Left ventricle myocardium inferior (tissue), 1 donor: ENCODE measurements around the gene CDC14B. TPM values are rescaled to one million over a fixed set of nuclear protein-coding genes. Genes with fewer than 3 reads are reported as not detected.
A peak's percentile ranks its signal among the peaks of the same experiment; 100 is the strongest.

Source experiments
- DNase-seq: peaks from one replicate; pipeline ENCODE4 v3.0.0-alpha.2; 2020
- H3K27ac ChIP-seq: fragments of 200-600 bp; replicated peaks from 2 replicates; pipeline ENCODE4 v1.8.0; 2021
- H3K27me3 ChIP-seq: fragments of 200-600 bp; 2 replicates; pipeline ENCODE4 v1.8.0; 2021; ENCODE audit warnings: low read depth
- H3K36me3 ChIP-seq: fragments of 200-600 bp; 2 replicates; pipeline ENCODE4 v1.8.0; 2021
- H3K4me1 ChIP-seq: fragments of 200-600 bp; 2 replicates; pipeline ENCODE4 v1.8.0; 2021
- H3K4me3 ChIP-seq: fragments of 200-600 bp; 2 replicates; pipeline ENCODE4 v1.8.0; 2021; ENCODE audit warnings: mild to moderate bottlenecking, moderate library complexity
- H3K9me3 ChIP-seq: fragments of 200-600 bp; replicated peaks from 2 replicates; pipeline ENCODE4 v1.8.0; 2021
- intact Hi-C: fragments of 100-400 bp; cut with micrococcal nuclease; formaldehyde crosslinking; loops from one replicate; pipeline ENCODE4 v1.11.0; 2022
- total RNA-seq: library from RNA; stranded (reverse); fragmentation: NEBNext Ultra II Directional; extraction: Animal tissue kit (Norgen Biotek cat#: 25700); gene quantifications from one replicate; pipeline ENCODE4 v1.2.1, GENCODE V29; 2021
- TF ChIP-seq, protein P1 (sequence below): fragments of 200-600 bp; IDR thresholded peaks from 2 replicates; pipeline ENCODE4 v1.8.0; 2021; ENCODE audit warnings: antibody characterized with exemption, mild to moderate bottlenecking, borderline replicate concordance
- donor health status: DM: no; HTN: yes; CAD: no; lungs with severe emphysema.

Gene CDC14B
- total RNA-seq, 1 donor from 2014 or later, result 26.4 TPM

DNA sequence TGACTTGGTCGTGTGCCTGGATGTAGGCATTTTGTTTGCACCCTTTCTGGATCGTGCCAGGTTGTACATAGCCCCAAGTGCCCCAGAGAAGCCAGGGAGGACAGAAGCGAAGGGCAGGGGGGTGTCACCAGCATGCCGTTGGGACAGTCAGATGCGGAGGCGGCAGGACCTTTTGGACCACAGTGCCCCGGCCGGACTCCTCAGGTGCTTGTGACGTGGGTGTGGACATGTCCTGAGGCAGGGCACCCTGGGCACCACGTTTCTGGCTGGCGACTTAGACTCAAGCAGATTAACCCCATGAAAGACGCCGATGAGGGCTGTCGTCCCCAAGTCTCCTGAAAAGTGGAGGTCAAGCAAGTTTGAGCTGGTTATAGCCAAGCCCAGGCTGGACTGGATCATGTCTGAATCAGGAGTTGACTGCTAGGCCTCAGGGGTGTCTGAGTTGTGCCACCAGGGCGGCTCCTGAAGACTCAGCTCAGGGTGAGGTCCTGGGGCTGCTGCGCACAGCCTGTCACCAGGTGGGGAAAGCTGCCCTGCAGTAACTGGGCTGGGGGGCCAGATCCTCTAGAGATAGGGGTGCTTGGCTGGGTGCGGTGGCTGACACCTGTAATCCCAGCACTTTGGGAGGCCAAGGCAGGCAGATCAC, 127.6 kb downstream of the CDC14B start:
- TF ChIP-seq, protein P1, sequence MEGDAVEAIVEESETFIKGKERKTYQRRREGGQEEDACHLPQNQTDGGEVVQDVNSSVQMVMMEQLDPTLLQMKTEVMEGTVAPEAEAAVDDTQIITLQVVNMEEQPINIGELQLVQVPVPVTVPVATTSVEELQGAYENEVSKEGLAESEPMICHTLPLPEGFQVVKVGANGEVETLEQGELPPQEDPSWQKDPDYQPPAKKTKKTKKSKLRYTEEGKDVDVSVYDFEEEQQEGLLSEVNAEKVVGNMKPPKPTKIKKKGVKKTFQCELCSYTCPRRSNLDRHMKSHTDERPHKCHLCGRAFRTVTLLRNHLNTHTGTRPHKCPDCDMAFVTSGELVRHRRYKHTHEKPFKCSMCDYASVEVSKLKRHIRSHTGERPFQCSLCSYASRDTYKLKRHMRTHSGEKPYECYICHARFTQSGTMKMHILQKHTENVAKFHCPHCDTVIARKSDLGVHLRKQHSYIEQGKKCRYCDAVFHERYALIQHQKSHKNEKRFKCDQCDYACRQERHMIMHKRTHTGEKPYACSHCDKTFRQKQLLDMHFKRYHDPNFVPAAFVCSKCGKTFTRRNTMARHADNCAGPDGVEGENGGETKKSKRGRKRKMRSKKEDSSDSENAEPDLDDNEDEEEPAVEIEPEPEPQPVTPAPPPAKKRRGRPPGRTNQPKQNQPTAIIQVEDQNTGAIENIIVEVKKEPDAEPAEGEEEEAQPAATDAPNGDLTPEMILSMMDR, result no peak
- Histone ChIP-seq H3K27me3 (no peaks in the 10 kb centered on the region), H3K36me3 (peaks cover 36% of the 10 kb centered on the region), H3K4me1 (peaks cover 35% of the 10 kb centered on the region), H3K9me3 (no peaks in the 10 kb centered on the region), H3K27ac (peak overlapping the region; percentile 73), H3K4me3 (peak overlapping the region; percentile 4)
- intact Hi-C loops, result no loop called here
- DNase-seq, result no peak

GRCh38 chr9:96491079-96491879, 128.4 kb downstream of the CDC14B start:
- H3K27ac ChIP-seq, result peak overlapping the region; percentile 73
- no peaks in the 10 kb centered on the region for H3K9me3 ChIP-seq
- H3K4me1 ChIP-seq, result peaks cover 43% of the 10 kb centered on the region
- DNase-seq, result no peak
- intact Hi-C loops, result no loop called here
- peaks cover 36% of the 10 kb centered on the region for H3K36me3 ChIP-seq
- TF ChIP-seq, protein P1, result no peak
- no peaks in the 10 kb centered on the region for H3K27me3 ChIP-seq
- H3K4me3 ChIP-seq, result peak overlapping the region; percentile 4

GRCh38 chr9:96490534-96491078, 129.0 kb downstream of the CDC14B start:
- H3K9me3 ChIP-seq, result no peaks in the 10 kb centered on the region
- H3K27me3 ChIP-seq, result no peaks in the 10 kb centered on the region
- H3K27ac ChIP-seq, result peak overlapping the region; percentile 73
- H3K4me1 ChIP-seq, result peaks cover 49% of the 10 kb centered on the region
- intact Hi-C loops, result no loop called here
- TF ChIP-seq, protein P1, result no peak
- peaks cover 32% of the 10 kb centered on the region for H3K36me3 ChIP-seq
- DNase-seq, result no peak
- H3K4me3 ChIP-seq, result no peak overlapping the region

- H3K4me3 ChIP-seq, result no peak overlapping the region
- H3K4me1 ChIP-seq, result peaks cover 49% of the 10 kb centered on the region
- DNase-seq, result no peak
- H3K27me3 ChIP-seq, result no peaks in the 10 kb centered on the region
- H3K9me3 ChIP-seq, result no peaks in the 10 kb centered on the region
- H3K36me3 ChIP-seq, result peaks cover 40% of the 10 kb centered on the region
- TF ChIP-seq, protein P1, result no peak
- intact Hi-C loops, result no loop called here
- H3K27ac ChIP-seq, result no peak overlapping the region
Measured at GRCh38 chr9:96489482-96489979, 130.1 kb downstream of the CDC14B start.

- Histone ChIP-seq H3K4me3 (no peak overlapping the region), H3K36me3 (peaks cover 40% of the 10 kb centered on the region), H3K4me1 (peaks cover 49% of the 10 kb centered on the region), H3K27me3 (no peaks in the 10 kb centered on the region), H3K27ac (peak overlapping the region; percentile 74), H3K9me3 (no peaks in the 10 kb centered on the region)
- TF ChIP-seq, protein P1, result no peak
- peak; percentile 33 for DNase-seq
- intact Hi-C loops, result no loop called here
Measured at GRCh38 chr9:96487949-96488348, 131.7 kb downstream of the CDC14B start.
